Lung (tissue), 12 donors: ENCODE measurements around the gene SNTB2. TPM values are rescaled to one million over a fixed set of nuclear protein-coding genes. Genes with fewer than 3 reads are reported as not detected.

Experiments used
- ATAC-seq: fragments of 200-7000 bp; cut with Tn5 transposase; one replicate; pipeline ENCODE4 v1.9.1; 2020; ENCODE audit warnings: moderate number of reproducible peaks; ENCODE audit not compliant: insufficient read depth, low FRiP score
- DNase-seq, 3 donors: peaks; one replicate each; pipeline ENCODE4 v3.0.0-alpha.2; 2013 to 2017
- H3K27ac ChIP-seq, 2 donors: one replicate each; pipeline ENCODE4 v1.5.1; 2013; ENCODE audit warnings: mild to moderate bottlenecking in 2 of 2, moderate library complexity in 2 of 2, control low read depth in 1 of 2, inconsistent platforms in 1 of 2, low read depth in 1 of 2, low read length in 1 of 2
- H3K27me3 ChIP-seq, 3 donors: one replicate each; pipeline ENCODE4 v1.5.1; 2013; ENCODE audit warnings: low read length in 2 of 3; ENCODE audit not compliant: control insufficient read depth in 3 of 3, insufficient read depth in 3 of 3
- H3K36me3 ChIP-seq, 4 donors: one replicate each; pipeline ENCODE4 v1.5.1; 2013; ENCODE audit warnings: low read length in 4 of 4, mild to moderate bottlenecking in 1 of 4, moderate library complexity in 1 of 4; ENCODE audit not compliant: control insufficient read depth in 4 of 4, insufficient read depth in 4 of 4
- H3K4me1 ChIP-seq, 5 donors: one replicate each; pipeline ENCODE4 v1.5.1; 2013; ENCODE audit warnings: low read length in 5 of 5, mild to moderate bottlenecking in 2 of 5, moderate library complexity in 1 of 5; ENCODE audit not compliant: control insufficient read depth in 5 of 5, insufficient read depth in 5 of 5
- H3K4me3 ChIP-seq: one replicate; pipeline ENCODE4 v1.5.1; 2013; ENCODE audit warnings: mild to moderate bottlenecking, control low read depth, moderate library complexity
- H3K9ac ChIP-seq, 2 donors: one replicate each; pipeline ENCODE4 v1.5.1; 2013; ENCODE audit warnings: low read length in 2 of 2, control low read depth in 1 of 2; ENCODE audit not compliant: insufficient read depth in 1 of 2
- H3K9me3 ChIP-seq, 4 donors: one replicate each; pipeline ENCODE4 v1.5.1; 2013; ENCODE audit warnings: low read length in 3 of 4, mild to moderate bottlenecking in 1 of 4, moderate library complexity in 1 of 4; ENCODE audit not compliant: control insufficient read depth in 4 of 4, insufficient read depth in 3 of 4
- CTCF ChIP-seq: IDR thresholded peaks from 2 replicates; pipeline ENCODE4 v1.5.1; 2012; ENCODE audit warnings: mild to moderate bottlenecking; ENCODE audit errors: control extremely low read depth, extremely low read depth
- WGBS, 2 donors: extraction: QIAGEN DNeasy Blood & Tissue Kit; methylation state at CpG; one replicate each; pipeline ENCODE4 v1.1.7; 2013; 5-methylcytosine and 5-hydroxymethylcytosine counted together
- polyA plus RNA-seq, 2 donors: library from polyadenylated mRNA; stranded (reverse); fragments of 200-250 nt; gene quantifications; one replicate each; pipeline ENCODE4 v1.2.1, GENCODE V29; 2013
- total RNA-seq, 2 donors: library from RNA; depleted of rRNA in 1 of 2; stranded (reverse); fragments of >200 nt in 1 of 2; gene quantifications; one replicate each; pipeline ENCODE4 v1.2.1, GENCODE V29; 2014 to 2021
- donor health status: control.
- donor health status: control.
- donor health status: Bipolar disorder and iron deficiency.
- donor health status: healthy.
- donor health status: DM: yes; HTN: yes; CAD: no.

Gene SNTB2
- total and polyA plus RNA-seq, 4 donors, result 4.5 to 42.8 (median 19.1) TPM

GRCh38 chr16:69301187-69301586, 114.2 kb downstream of the SNTB2 start:
- DNase-seq (no peak), ATAC-seq (no peak)
- Histone ChIP-seq H3K9me3 (no peaks in the 10 kb centered on the region), H3K9ac (no peak overlapping the region), H3K27ac (no peak overlapping the region), H3K4me1 (no peaks in the 10 kb centered on the region), H3K36me3 (peaks cover 10 to 21% (median 13%) of the 10 kb centered on the region in 4 donors), H3K4me3 (no peak overlapping the region), H3K27me3 (no peaks in the 10 kb centered on the region)
- TF ChIP-seq CTCF, result no peak
- 70 to 80% methylated on average over 1 of the region's 1 CpG for WGBS, 2 donors

GRCh38 chr16:69301861-69302260, 114.9 kb downstream of the SNTB2 start:
- whole genome bisulfite sequencing, 2 donors, result 90 to 95% methylated on average over 4 of the region's 4 CpGs
- Histone ChIP-seq H3K27ac (no peak overlapping the region), H3K9me3 (no peaks in the 10 kb centered on the region), H3K4me3 (no peak overlapping the region), H3K4me1 (no peaks in the 10 kb centered on the region), H3K36me3 (peaks cover 10 to 21% (median 13%) of the 10 kb centered on the region in 4 donors), H3K27me3 (no peaks in the 10 kb centered on the region), H3K9ac (no peak overlapping the region)
- ATAC-seq (no peak), DNase-seq (no peak)
- TF ChIP-seq CTCF, result no peak

GRCh38 chr16:69302301-69302700, 115.3 kb downstream of the SNTB2 start:
- WGBS, 2 donors, result 93 to 94% methylated on average over 4 of the region's 4 CpGs
- DNase-seq (no peak), ATAC-seq (no peak)
- Histone ChIP-seq H3K4me1 (no peaks in the 10 kb centered on the region), H3K9me3 (no peaks in the 10 kb centered on the region), H3K27ac (no peak overlapping the region), H3K9ac (no peak overlapping the region), H3K36me3 (peaks cover 10 to 21% (median 13%) of the 10 kb centered on the region in 4 donors), H3K4me3 (no peak overlapping the region), H3K27me3 (no peaks in the 10 kb centered on the region)
- no peak for TF ChIP-seq CTCF

- H3K36me3 ChIP-seq, result peaks cover 2 to 14% (median 9%) of the 10 kb centered on the region in 4 donors
- H3K27ac ChIP-seq, result no peak overlapping the region
- ATAC-seq (no peak), DNase-seq (no peak)
- no peak overlapping the region for H3K4me3 ChIP-seq
- H3K4me1 ChIP-seq, result no peaks in the 10 kb centered on the region
- no peaks in the 10 kb centered on the region for H3K27me3 ChIP-seq
- no peaks in the 10 kb centered on the region for H3K9me3 ChIP-seq
- TF ChIP-seq CTCF, result no peak
- H3K9ac ChIP-seq, result no peak overlapping the region
- WGBS, 2 donors, result 82 to 91% methylated on average over 1 of the region's 1 CpG
Observed at GRCh38 chr16:69306031-69306430, 119.1 kb downstream of the SNTB2 start.
